Activated CD8-positive, alpha-beta T cell treated with anti-CD3 and anti-CD28 coated beads, Interleukin-2, amount 10 ng/mL, durations not matched to agents 7 days and 5 days (primary cell): ENCODE data around the gene DDO. TPM values are rescaled to one million over a fixed set of nuclear protein-coding genes. Genes with fewer than 3 reads are reported as not detected.
"Not testable (repeated sequence)": the region's sequence is repeated elsewhere in the genome, so short reads cannot be mapped to it uniquely, and the experiment has no call there.

Experiments
- ATAC-seq: fragments of 150-1000 bp; cut with Tn5 transposase; one replicate; pipeline ENCODE4 v1.10.0; 2021; ENCODE audit warnings: moderate library complexity
- CTCF ChIA-PET: fragments of 350-600 bp; sonication (Branson Sonifier 250); formaldehyde crosslinking; loops from one replicate; lab custom pipeline; 2021; ENCODE audit warnings: antibody characterized with exemption; lab: Charles Lee
- POLR2A ChIA-PET: fragments of 350-600 bp; sonication (Branson Sonifier 250); formaldehyde crosslinking; loops from one replicate; lab custom pipeline; 2021; ENCODE audit warnings: antibody characterized with exemption; lab: Charles Lee
- DNase-seq: peaks from one replicate; pipeline ENCODE4 v3.0.0-alpha.2; 2020
- H3K27ac Mint-ChIP-seq: one replicate; pipeline ENCODE4 v1.8.0; 2021; ENCODE audit warnings: mild to moderate bottlenecking, mixed read lengths
- H3K27me3 Mint-ChIP-seq: one replicate; pipeline ENCODE4 v1.8.0; 2021; ENCODE audit warnings: low read depth, mixed read lengths
- H3K36me3 Mint-ChIP-seq: one replicate; pipeline ENCODE4 v1.8.0; 2021; ENCODE audit warnings: low read depth, mixed read lengths
- H3K4me1 Mint-ChIP-seq: one replicate; pipeline ENCODE4 v1.8.0; 2021; ENCODE audit warnings: low read depth, mixed read lengths
- H3K4me3 Mint-ChIP-seq: one replicate; pipeline ENCODE4 v1.8.0; 2021; ENCODE audit warnings: mild to moderate bottlenecking, mixed read lengths
- H3K9me3 Mint-ChIP-seq: one replicate; pipeline ENCODE4 v1.8.0; 2022; ENCODE audit warnings: mixed read lengths; ENCODE audit not compliant: insufficient read depth
- total RNA-seq, 2 experiments: library from RNA; stranded (reverse); gene quantifications; one replicate each; pipeline ENCODE4 v1.2.3, GENCODE V29; 2021

The DDO gene
- not detected for total RNA-seq

GRCh38 chr6:110415086-110415916, at the start of gene DDO:
Gene DDO, minus strand, starts transcription at chr6:110415575. Its CDS starts 2,113 bp downstream, at chr6:110413462.
- CTCF ChIA-PET, result no interaction called here
- no peak within 1 kb of the TSS for H3K27ac Mint-ChIP-seq
- peaks cover 10% of the 10 kb centered on the region for H3K27me3 Mint-ChIP-seq
- H3K4me3 Mint-ChIP-seq, result no peak within 1 kb of the TSS
- DNase-seq, result no peak
- H3K4me1 Mint-ChIP-seq, result peaks cover 3% of the 10 kb centered on the region
- H3K36me3 Mint-ChIP-seq, result no peaks in the 10 kb centered on the region
- POLR2A ChIA-PET, result no interaction called here
- no peaks in the 10 kb centered on the region for H3K9me3 Mint-ChIP-seq
- peak; percentile 27 for ATAC-seq

- POLR2A ChIA-PET, result no interaction called here
- peaks cover 24% of the 10 kb centered on the region for H3K27me3 Mint-ChIP-seq
- H3K36me3 Mint-ChIP-seq, result peaks cover 2% of the 10 kb centered on the region
- H3K4me1 Mint-ChIP-seq, result no peaks in the 10 kb centered on the region
- CTCF ChIA-PET, result no interaction called here
- H3K9me3 Mint-ChIP-seq, result peaks cover 30% of the 10 kb centered on the region
- no peak overlapping the region for H3K27ac Mint-ChIP-seq
- DNase-seq (no peak), ATAC-seq (no peak)
- no peak overlapping the region for H3K4me3 Mint-ChIP-seq
Observed at GRCh38 chr6:110462884-110463481, 47.6 kb upstream of the DDO start.

DNA sequence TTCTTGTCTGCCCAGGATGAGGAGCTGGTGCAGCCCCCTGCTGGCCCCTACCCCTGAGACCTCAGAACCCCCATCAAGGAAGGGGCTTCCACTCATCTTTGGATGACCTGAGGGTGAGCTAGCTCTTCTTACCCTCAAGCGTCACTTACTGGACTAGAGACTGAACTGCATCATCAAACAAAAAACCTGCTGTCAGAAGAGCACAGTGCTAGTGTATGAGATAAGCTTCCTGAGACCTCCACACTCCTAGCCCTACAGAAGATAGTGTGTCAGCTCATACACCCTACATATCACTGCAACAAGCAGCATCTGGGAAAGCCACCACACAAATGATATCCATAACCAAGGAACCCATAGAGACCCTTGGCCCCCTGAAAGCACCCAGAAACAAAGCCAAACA, 46.0 kb upstream of the DDO start:
- POLR2A ChIA-PET, result no interaction called here
- Mint-ChIP-seq H3K4me1 (no peaks in the 10 kb centered on the region), H3K36me3 (peaks cover 2% of the 10 kb centered on the region), H3K27ac (no peak overlapping the region), H3K9me3 (peaks cover 30% of the 10 kb centered on the region), H3K27me3 (peaks cover 22% of the 10 kb centered on the region), H3K4me3 (no peak overlapping the region)
- ATAC-seq (no peak), DNase-seq (no peak)
- CTCF ChIA-PET, result no interaction called here

GRCh38 chr6:110459137-110459536, 43.8 kb upstream of the DDO start:
- no peaks in the 10 kb centered on the region for H3K4me1 Mint-ChIP-seq
- H3K27ac Mint-ChIP-seq, result no peak overlapping the region
- peaks cover 29% of the 10 kb centered on the region for H3K9me3 Mint-ChIP-seq
- H3K4me3 Mint-ChIP-seq, result no peak overlapping the region
- ATAC-seq (no peak), DNase-seq (no peak)
- CTCF ChIA-PET, result no interaction called here
- H3K36me3 Mint-ChIP-seq, result peaks cover 2% of the 10 kb centered on the region
- peaks cover 12% of the 10 kb centered on the region for H3K27me3 Mint-ChIP-seq
- POLR2A ChIA-PET, result no interaction called here

- Mint-ChIP-seq H3K4me3 (no peak overlapping the region), H3K9me3 (peaks cover 22% of the 10 kb centered on the region), H3K27me3 (peaks cover 7% of the 10 kb centered on the region), H3K27ac (no peak overlapping the region), H3K36me3 (peaks cover 2% of the 10 kb centered on the region), H3K4me1 (no peaks in the 10 kb centered on the region)
- ChIA-PET CTCF (no interaction called here), POLR2A (no interaction called here)
- ATAC-seq, result no peak
- DNase-seq, result no peak
Observed at GRCh38 chr6:110458476-110458875, 43.1 kb upstream of the DDO start.

GRCh38 chr6:110457567-110458175, 42.3 kb upstream of the DDO start:
- CTCF ChIA-PET, result interaction anchor here (1.0 kb wide), 1 partner anchor 103 kb away, joined by 3 read pairs; no protein-coding TSS in a partner anchor
- H3K36me3 Mint-ChIP-seq, H3K27ac Mint-ChIP-seq, POLR2A ChIA-PET, ATAC-seq, H3K4me3 Mint-ChIP-seq, H3K27me3 Mint-ChIP-seq, H3K4me1 Mint-ChIP-seq: not testable (repeated sequence)
- peak; percentile 35 for DNase-seq
- H3K9me3 Mint-ChIP-seq, result peaks cover 14% of the 10 kb centered on the region

DNA sequence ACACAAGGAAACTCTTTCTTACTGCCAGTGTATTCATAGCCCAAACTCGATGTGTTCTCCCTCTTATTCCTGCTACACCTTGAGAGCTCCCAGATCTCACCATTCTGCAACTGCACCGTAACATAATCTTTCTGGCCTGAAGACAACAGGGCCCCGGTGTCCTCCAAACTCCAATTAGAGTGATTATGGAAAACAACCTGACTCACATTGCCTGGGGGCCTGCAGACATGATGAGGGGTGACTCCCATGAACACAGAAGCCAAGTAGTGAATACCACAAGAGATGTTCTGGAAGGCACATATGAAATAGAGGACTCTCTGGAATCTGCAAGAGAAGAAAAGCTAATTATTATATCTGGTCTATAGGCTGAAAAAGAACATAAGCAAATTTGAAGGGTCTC, 41.3 kb upstream of the DDO start:
- ChIA-PET CTCF (no interaction called here), POLR2A (no interaction called here)
- H3K4me1 Mint-ChIP-seq, result no peaks in the 10 kb centered on the region
- H3K27me3 Mint-ChIP-seq, result peaks cover 11% of the 10 kb centered on the region
- peaks cover 5% of the 10 kb centered on the region for H3K9me3 Mint-ChIP-seq
- no peak overlapping the region for H3K27ac Mint-ChIP-seq
- no peak overlapping the region for H3K4me3 Mint-ChIP-seq
- H3K36me3 Mint-ChIP-seq, result no peaks in the 10 kb centered on the region
- no peak for ATAC-seq
- no peak for DNase-seq

DNA sequence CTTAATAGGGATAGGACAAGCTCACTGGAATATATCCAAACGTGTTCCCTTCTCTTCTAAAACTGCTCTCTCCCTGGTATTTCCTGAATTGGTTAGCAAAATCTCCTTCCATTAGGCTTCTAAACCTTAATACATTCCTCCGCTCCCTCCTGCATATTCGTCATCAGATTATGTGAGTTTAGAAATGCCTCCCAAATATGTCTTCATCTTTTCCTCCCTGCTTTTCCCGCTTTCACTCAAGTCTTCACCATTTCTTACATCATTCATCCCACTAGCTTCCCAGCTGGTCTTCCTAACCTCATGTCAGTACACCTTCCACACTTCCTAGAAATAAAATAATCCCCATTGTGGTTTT, 34.1 kb upstream of the DDO start:
- POLR2A ChIA-PET, result no interaction called here
- H3K4me1 Mint-ChIP-seq, result no peaks in the 10 kb centered on the region
- CTCF ChIA-PET, result no interaction called here

GRCh38 chr6:110448846-110449540, 33.6 kb upstream of the DDO start:
- Mint-ChIP-seq H3K27ac (no peak overlapping the region), H3K9me3 (no peaks in the 10 kb centered on the region), H3K36me3 (no peaks in the 10 kb centered on the region), H3K4me1 (no peaks in the 10 kb centered on the region), H3K4me3 (no peak overlapping the region), H3K27me3 (peaks cover 11% of the 10 kb centered on the region)
- ChIA-PET POLR2A (no interaction called here), CTCF (no interaction called here)
- ATAC-seq (no peak), DNase-seq (no peak)

More for the DNA sequence above, 34.1 kb upstream of the DDO start:
- Mint-ChIP-seq H3K27me3 (peaks cover 11% of the 10 kb centered on the region), H3K9me3 (no peaks in the 10 kb centered on the region), H3K36me3 (no peaks in the 10 kb centered on the region), H3K4me3 (no peak overlapping the region), H3K27ac (no peak overlapping the region)
- DNase-seq, result no peak
- ATAC-seq, result no peak

GRCh38 chr6:110447761-110448160, 32.4 kb upstream of the DDO start:
- H3K4me3 Mint-ChIP-seq, result no peak overlapping the region
- peaks cover 10% of the 10 kb centered on the region for H3K27me3 Mint-ChIP-seq
- no peaks in the 10 kb centered on the region for H3K36me3 Mint-ChIP-seq
- ChIA-PET POLR2A (no interaction called here), CTCF (no interaction called here)
- H3K9me3 Mint-ChIP-seq, result no peaks in the 10 kb centered on the region
- DNase-seq (no peak), ATAC-seq (no peak)
- H3K27ac Mint-ChIP-seq, result no peak overlapping the region
- no peaks in the 10 kb centered on the region for H3K4me1 Mint-ChIP-seq

DNA sequence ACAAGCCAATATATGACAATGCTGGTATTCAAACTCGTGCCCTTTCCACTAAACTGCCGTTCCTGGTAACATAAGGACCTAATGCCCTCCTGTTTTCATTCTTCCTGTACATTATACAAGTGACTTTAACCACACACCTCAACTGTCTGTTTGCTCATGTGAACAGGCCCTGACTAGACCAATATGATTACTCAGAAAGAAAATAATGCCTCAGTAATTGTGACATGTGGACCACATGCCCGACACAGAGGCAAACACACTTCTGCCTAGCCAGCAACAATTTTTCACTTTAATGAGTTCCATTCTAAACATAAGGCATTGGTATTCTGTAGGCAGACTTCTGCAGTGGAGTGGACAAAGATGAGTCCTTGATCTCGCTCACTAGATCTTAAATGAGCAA, 31.0 kb upstream of the DDO start:
- H3K27ac Mint-ChIP-seq, result no peak overlapping the region
- no peaks in the 10 kb centered on the region for H3K36me3 Mint-ChIP-seq

GRCh38 chr6:110440026-110440425, 24.7 kb upstream of the DDO start:
- Mint-ChIP-seq H3K4me1 (no peaks in the 10 kb centered on the region), H3K27ac (no peak overlapping the region), H3K36me3 (no peaks in the 10 kb centered on the region), H3K4me3 (no peak overlapping the region), H3K9me3 (no peaks in the 10 kb centered on the region), H3K27me3 (peaks cover 23% of the 10 kb centered on the region)
- no peak for DNase-seq
- ChIA-PET CTCF (no interaction called here), POLR2A (interaction anchor here (0.6 kb wide), 1 partner anchor 574 kb away, joined by 3 read pairs; no protein-coding TSS in a partner anchor)
- ATAC-seq, result no peak

More for the DNA sequence above, 31.0 kb upstream of the DDO start:
- H3K9me3 Mint-ChIP-seq, result no peaks in the 10 kb centered on the region
- no peaks in the 10 kb centered on the region for H3K4me1 Mint-ChIP-seq
- no peak overlapping the region for H3K4me3 Mint-ChIP-seq
- POLR2A ChIA-PET, result no interaction called here
- DNase-seq (no peak), ATAC-seq (no peak)
- peaks cover 11% of the 10 kb centered on the region for H3K27me3 Mint-ChIP-seq
- CTCF ChIA-PET, result no interaction called here
